Bone marrow (tissue), 2 donors: Measurements from ENCODE around the gene TRIM56.
A peak's percentile ranks its signal among the peaks of the same experiment; 100 is the strongest.
"Not testable (repeated sequence)": the region's sequence is repeated elsewhere in the genome, so short reads cannot be mapped to it uniquely, and the experiment has no call there.

Source experiments
- DNase-seq, 2 donors: peaks; one replicate each; lab custom pipeline; 2025; lab: John Stamatoyannopoulos, UW

TRIM56 gene

GRCh38 chr7:101113140-101113539 is 27.9 kb downstream of the TRIM56 start:
- not testable (repeated sequence) for DNase-seq

- no peak for DNase-seq
These were observed 28.6 kb downstream of the TRIM56 start for GRCh38 chr7:101113836-101114235.

GRCh38 chr7:101114492-101114891 is 29.2 kb downstream of the TRIM56 start:
- DNase-seq = no peak

- no peak for DNase-seq
These were observed 29.9 kb downstream of the TRIM56 start for GRCh38 chr7:101115215-101115614.

- DNase-seq = no peak
These were observed 31.6 kb downstream of the TRIM56 start for GRCh38 chr7:101116898-101117297.

GRCh38 chr7:101118856-101119255 is 33.6 kb downstream of the TRIM56 start:
- no peak for DNase-seq

GRCh38 chr7:101119876-101120275 is 34.6 kb downstream of the TRIM56 start:
- no peak for DNase-seq

GRCh38 chr7:101120315-101120714 is 35.0 kb downstream of the TRIM56 start:
- no peak for DNase-seq

- DNase-seq = not testable (repeated sequence)
These were observed 36.3 kb downstream of the TRIM56 start for GRCh38 chr7:101121631-101121990.

GRCh38 chr7:101121991-101122932 is 37.0 kb downstream of the TRIM56 start:
- DNase-seq = no peak

GRCh38 chr7:101122933-101123702 is 37.8 kb downstream of the TRIM56 start:
- no peak for DNase-seq

- no peak for DNase-seq
These were observed 38.4 kb downstream of the TRIM56 start for GRCh38 chr7:101123703-101124068.

- peak in 1 of 2 donors; percentile 20 for DNase-seq
These were observed 39.2 kb downstream of the TRIM56 start for GRCh38 chr7:101124376-101125056.

GRCh38 chr7:101125989-101126650 is 40.8 kb downstream of the TRIM56 start:
- no peak for DNase-seq

- peak; percentile 22 to 90 for DNase-seq
These were observed 41.6 kb downstream of the TRIM56 start, which contains the start of gene SERPINE1 for GRCh38 chr7:101126651-101127459. Gene SERPINE1, plus strand, starts transcription at chr7:101127104. Its CDS starts 1,290 bp downstream, at chr7:101128394.

- no peak for DNase-seq
These were observed 42.3 kb downstream of the TRIM56 start for GRCh38 chr7:101127460-101128039.

- no peak for DNase-seq
These were observed 43.0 kb downstream of the TRIM56 start for GRCh38 chr7:101128040-101128834.

- no peak for DNase-seq
These were observed 44.4 kb downstream of the TRIM56 start for GRCh38 chr7:101129603-101130117.
